ENCODE results near the gene SYNE1.

Gene SYNE1

DNA sequence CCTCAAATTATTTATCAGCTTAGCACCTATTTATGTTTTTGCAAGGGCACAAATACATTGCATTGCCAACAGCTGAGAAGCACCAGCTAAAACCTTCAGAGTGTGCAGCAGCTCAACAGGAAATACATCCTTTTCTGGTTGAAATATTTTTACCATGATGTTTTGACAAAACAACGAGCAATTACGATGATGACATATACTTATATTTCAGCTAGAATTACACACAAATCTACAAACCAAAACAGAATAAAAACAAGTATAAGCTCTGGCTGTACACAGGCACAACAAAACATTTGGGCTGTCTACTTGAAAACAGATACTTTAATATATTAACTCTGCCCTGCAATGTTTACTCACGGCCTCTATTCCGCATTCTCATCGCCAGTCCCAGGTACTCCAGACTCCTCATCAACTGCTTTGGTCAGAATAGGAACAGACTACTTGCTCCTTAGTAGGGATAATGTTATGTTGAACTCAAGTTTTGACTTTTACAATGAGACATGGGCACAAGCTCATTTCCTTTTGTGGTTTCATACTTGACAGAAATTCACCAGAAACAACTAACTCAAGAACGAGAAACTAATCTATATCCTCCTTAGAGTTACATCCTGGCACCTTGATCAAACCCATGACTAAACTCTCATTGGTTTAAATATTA, 452.1 kb downstream of the SYNE1 start:
- no peak for DNase-seq (ENCODE audit: low spot score)

DNA sequence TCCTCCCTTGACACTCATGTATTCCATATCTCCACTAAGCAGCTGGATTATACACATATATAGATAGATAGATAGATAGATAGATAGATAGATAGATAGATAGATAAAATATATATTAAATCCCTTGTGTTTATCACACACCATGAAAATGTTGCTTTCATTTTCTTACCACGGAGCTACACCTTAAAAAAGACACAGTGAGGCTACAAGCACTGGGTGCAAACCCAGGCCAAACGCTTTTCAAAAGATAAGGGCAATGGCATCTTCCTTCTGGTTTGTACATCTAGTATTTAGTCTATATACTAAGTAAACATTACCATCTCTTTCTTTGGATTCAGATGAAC, 452.6 kb downstream of the SYNE1 start:
- DNase-seq (ENCODE audit: low spot score) = no peak

DNA sequence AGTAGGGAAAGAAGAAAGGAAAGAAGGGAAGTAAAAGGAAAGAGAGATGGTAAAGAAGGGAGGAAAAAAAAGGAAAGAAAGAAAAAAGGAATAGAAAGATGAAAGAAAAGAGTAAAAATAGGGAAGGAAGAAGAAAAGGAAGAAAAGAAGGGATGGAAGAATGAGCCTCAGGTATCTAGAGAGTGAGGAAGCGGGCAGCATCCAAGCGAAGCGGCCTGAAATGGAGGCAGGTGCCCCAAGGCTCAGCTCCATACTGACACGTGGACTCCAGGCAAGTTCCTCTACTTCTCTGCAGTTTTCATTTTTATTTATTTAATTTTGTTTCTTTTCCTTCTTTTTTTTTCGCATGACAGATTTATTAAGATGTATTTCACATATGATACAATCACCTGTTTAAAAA, 456.6 kb downstream of the SYNE1 start:
- DNase-seq (ENCODE audit: low spot score) = no peak

DNA sequence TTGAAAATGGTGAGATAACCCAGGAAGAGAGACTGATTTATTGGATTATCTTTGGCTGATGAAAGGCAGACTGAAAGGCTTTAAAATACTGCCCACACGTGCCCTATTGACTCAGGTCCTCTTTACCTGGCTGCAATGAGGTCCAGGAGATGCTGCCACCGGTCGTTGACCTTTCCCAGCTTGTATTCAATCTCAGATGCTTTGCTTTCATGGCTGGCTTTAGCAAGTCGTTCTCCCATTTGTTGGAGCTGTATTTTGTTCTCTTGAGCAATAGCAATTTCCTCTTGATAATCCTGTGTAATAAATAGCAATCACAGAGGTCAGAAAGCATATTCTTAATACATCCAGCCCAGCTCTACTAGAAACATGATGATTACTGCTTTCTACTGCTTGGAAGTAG, 460.9 kb downstream of the SYNE1 start:
- DNase-seq (ENCODE audit: low spot score) = no peak

DNA sequence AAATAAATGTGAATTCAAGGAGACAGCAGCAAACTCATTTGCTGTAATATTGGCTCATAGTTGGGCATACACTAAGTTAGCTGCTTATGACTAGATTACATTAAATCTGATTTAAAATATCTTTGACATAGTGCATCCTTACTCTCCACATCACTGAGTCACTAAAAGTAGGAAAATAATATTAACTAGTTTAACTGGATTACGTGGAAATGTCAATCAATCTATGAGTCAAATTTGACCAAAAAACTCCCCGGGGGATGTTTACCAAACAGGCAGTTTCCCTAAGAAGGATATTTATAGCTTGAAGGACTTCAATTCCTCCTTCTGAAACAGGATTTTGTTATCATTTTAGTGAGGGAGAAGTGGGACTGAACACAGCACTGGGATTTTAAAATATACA, 463.2 kb downstream of the SYNE1 start:
- no peak for DNase-seq (ENCODE audit: low spot score)

DNA sequence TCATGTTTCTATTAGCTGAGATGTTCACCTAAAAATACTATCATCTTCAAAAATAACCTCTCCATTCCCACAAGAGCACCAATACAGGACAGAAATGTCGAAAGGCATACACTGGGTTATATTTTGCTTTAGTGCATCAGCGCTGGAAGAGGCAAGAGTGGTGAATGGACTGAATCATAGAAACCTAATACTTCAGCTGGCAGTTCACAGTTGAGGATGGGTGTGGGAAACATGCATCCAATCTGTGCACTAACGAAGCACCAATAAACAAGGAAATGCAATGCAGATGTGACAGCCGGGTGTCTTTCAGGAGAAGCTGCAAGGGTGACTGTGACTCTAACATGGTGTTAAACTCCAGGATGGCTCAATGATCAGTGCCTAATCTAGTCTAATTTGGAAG, 463.8 kb downstream of the SYNE1 start:
- DNase-seq (ENCODE audit: low spot score) = no peak

DNA sequence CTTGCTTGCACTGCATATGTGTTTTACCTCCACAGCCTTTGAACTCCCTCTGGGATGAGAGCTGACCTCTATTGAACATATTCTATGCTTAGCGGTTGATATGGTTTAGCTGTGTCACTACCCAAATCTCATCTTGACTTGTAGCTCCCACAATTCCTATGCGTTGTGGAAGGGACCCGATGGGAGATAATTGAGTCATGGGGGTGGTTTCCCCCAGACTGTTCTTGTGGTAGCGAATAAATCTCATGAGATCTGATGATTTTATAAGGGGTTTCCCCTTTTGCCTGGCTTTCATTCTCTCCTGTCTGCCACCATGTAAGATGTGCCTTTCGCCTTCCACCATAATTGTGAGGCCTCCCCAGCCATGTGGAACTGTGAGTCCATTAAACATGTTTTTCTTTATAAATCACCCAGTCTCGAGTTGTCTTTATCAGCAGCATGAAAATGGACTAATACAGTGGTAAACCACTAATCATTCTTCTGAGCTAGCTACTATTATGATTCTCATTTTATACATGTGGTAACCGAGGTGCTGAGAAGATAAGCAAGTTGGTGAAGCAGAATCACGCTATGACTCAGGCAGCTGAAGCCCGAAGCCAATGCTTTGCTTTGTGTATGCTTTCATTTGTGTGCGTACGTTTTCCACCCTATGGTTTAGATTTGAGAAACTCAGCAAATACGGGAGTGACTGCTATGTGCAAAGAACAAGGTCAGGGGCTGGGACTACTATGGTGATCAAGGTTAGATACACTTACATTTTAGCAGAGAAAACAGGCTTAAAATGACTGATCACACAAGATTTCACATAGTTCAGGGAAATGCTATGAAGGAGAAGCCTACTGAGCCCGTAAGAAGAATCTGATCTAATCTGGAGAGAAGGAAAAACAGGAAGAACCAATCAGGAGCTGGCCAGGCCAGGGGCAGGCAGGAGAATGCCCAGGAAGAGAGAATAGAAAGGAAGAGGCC, 466.2 kb downstream of the SYNE1 start:
- DNase-seq (ENCODE audit: low spot score) = no peak

DNA sequence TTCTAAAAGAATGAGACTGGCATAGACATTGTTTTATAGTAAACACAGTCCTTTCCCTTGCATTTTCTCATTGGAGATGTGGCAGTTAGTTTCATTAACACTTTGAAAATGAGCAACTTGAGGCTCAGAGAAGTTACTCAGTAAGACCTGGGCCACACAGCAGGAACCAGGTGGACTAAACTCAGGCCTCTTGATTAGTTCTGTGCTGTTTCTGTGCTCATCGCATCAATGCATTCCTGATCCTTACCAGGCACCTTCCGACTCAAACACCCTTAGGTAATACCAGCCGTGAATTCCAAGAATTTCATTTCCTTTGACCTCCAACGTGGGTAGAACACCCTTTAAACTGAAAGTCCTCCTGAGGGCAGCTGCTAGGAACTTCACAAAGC, 466.9 kb downstream of the SYNE1 start:
- no peak for DNase-seq (ENCODE audit: low spot score)

DNA sequence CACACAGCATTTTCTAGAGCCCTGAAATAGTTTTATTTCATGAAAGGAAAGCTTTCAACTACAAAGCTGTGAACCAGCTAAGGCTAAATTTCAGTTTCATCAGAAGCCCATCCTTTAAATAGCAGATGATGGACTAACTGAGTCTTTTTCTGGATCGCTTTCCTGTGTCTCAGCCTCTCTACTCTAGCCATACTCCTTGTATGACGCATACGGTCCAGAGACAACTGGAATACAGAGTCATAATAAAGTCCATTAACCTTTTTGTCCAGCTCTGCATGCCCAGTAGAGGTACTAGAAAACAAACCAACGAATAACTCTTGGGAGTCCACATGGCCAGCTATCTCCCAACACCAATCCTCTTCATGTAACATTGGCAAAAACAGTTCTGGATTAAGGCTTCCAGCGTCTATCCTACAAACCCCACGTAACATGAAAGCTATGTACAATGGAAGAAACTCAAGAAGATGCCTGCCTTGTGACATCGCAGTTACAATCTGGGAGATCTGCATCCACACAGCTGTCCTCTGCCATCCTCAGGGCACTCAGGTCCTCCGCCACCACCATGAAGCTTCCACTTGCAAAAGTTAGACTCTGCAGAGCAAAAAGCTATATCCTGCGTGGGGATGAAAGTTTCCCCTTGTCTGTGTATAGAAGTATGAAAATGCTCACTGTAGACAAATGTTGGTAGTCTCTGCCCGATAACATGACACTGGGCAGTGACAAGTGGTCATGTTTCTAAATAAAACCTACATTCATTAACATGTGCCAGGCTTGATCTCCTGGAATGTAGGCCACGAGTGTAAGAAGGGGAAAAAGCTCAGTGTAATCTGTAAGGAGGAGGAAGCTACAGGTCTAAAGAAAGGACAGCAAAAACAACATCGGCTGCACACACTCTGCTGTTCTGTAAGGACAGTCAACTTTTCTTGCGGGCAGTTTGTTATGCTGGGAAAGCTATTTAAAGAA, 469.2 kb downstream of the SYNE1 start:
- DNase-seq (ENCODE audit: low spot score) = no peak

DNA sequence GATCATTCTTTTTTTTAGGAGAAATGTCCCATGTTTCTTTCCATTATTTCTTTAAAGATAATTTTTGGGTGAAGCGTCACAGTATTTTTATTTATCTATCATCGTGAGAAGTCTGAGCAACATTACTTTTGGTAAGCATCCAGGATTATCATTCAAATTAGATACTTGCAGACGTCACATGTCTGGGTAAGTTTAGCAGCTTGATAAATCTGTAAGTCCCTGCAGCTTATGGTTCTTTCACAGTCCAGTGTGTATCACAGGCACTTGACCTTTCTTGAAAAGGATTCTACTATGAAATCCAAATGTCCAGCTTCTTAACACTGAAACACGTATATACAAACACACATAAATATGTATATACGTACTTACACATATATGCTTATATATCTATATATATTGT, 470.3 kb downstream of the SYNE1 start:
- no peak for DNase-seq (ENCODE audit: low spot score)

DNA sequence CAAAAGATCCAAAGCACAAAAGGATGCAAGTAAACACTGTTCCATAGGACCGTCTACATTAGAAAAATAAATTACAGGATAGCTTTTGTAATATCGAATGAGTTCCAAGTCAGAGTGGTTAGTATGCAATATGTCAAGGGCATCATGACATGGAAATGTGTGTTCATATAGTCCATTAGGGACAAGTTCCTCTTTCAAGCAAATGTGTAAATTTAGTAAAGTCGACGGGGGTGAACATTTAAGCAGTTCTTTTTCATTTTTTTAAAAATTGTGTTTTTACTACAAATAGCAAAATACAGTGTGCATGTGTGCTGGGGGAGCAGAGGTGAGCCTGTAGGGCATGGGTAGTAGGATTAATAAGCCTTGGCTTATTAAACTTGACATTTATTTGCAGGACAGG, 470.7 kb downstream of the SYNE1 start:
- DNase-seq (ENCODE audit: low spot score) = no peak

DNA sequence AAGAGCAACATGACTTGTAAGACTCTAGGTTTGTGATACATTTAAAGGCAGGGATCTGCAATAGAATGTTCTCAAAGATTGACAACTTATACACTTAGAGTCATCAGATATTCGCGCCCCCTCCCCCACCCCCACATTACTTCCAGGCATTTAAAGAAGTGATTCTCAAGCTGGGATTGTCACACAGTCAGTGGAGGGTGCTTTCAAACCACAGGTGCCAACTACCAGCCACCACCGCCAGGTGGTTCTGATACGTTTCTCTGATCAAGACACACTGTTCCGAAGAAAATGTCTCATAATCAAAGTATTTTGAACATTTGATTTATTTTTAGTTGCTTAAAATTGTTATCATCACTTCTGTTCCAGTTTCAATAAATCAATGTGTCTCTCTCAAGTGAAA, 472.2 kb downstream of the SYNE1 start:
- no peak for DNase-seq (ENCODE audit: low spot score)

DNA sequence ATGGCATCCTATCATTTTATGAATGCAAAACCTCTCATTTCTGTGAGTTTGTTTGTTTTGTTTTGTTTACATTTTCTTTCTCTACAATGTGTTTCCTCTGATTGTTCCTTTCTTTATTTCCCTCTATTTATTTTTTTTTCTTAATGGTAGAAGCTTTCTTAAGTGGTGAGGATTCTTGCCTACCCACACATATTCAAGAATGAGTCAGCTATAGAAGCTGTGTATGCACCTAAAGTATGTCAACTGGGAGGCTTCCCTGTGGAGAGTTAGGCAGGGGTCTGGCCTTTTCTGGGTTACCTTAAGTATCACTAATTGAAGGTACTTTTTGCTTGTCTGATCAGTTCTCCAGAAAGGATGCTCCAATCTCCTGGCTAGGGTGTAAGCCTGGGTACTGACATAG, 475.7 kb downstream of the SYNE1 start:
- no peak for DNase-seq (ENCODE audit: low spot score)

DNA sequence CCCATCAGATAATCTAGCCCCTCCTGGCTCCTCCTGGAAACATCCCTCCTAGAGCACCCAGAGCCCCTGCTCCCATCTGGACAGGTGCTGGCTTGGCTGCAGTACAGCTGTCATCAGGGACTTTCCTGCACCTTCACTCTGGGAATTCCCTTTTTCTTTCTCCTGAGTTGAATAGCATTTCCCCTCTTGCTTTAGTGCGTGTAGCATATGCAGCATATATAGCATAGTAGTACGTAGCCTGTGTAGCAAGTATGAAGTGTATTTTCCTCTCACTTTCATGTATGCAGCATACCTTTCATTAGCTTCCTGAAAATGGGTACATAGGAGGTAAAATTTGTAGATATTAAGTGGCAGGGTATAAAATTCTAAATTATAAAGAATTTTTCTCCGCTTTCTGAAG, 476.8 kb downstream of the SYNE1 start:
- no peak for DNase-seq (ENCODE audit: low spot score)

DNA sequence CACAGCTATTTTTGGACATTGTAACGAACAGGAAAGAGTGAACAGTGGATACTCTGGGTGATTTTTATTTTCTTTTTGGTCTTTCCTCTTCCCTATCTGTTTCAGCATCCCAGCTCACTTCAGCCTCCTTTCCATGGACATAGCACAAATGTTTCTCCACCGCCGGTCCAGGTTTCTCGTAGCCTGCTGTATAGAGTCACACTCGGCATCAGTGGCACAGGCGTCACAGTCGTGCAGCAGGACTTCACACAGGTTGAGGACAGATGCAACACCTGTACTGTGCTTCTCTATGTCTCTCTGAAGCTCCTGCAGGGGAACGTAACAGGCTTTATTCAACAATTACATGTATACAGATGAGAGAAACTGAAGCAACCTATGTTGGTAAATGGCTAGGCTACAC, 481.4 kb downstream of the SYNE1 start:
- no peak for DNase-seq (ENCODE audit: low spot score)

DNA sequence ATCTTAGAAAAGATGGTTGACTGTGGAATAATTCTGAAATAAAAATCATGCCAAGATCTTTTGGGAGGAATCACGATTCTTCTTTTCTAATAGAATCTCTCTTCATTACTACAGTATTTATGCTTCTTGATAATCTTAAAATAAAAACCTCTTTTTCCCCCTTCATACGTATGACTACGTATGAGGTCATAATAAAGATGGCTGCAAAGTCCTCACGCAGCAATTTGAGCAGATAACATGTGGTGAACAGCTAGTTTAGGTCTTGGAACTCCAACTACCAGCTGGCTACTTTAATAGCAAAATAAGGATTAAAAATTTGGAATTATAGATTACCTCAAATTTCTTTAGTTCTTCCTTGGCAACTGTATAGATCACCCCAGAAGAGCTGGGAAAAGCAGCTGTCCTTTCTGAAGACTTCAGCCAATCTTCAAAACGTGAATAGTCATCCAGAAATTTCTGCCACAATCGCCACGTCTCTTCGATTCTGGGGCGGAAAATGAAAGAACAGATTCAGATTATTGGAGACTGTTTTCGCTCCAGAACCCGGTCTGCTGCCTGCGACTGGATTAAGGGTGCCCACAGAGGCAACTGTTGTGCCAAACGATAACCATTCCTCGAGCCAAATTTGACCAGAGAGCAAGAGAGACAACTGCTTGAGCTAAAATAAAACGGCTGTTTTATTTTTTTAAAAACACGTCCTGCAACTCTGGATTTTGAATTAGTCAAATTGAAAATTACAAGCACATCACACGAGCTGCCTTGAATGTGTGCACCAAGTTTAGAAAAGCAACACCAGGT, 482.4 kb downstream of the SYNE1 start:
- no peak for DNase-seq (ENCODE audit: low spot score)

DNA sequence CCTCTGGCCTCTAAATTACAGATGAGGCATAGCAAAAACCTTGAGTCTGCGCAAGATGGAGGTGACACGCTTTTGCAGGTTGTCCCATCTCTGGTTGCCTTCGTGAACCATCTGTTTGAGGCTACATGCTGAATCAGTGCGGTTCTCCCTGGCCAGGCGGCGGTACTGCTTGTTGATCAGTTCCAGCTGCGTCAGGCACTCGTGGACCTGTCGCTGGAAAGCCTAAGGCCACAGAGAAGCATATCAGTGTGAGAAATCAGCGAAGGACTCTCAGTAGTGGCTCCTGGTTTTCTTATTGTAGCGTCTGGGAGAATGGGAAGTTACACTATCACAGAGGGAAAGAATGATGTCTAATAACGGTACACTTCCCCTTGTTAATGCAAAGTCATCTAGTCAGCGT, 485.2 kb downstream of the SYNE1 start:
- DNase-seq (ENCODE audit: low spot score) = peak; percentile 78

DNA sequence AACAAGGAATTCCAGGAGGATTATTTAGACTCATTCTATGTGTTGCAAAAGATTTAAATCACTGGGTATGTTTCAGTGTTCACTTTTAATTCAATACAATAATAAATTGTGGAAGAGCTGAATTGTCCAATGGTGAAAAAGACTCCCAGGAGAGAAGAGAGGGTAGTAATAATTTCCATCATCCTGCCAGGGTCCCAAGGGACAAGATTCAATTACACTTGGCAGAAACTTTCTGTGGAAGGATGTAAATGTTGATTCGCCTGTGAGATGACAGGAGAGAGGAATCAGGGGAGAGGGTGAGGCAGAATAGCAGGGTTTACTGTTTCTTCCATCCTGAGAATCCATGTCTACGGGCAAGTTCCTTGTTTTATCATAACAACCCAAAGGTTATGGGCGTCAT, 487.0 kb downstream of the SYNE1 start:
- DNase-seq (ENCODE audit: low spot score) = no peak

DNA sequence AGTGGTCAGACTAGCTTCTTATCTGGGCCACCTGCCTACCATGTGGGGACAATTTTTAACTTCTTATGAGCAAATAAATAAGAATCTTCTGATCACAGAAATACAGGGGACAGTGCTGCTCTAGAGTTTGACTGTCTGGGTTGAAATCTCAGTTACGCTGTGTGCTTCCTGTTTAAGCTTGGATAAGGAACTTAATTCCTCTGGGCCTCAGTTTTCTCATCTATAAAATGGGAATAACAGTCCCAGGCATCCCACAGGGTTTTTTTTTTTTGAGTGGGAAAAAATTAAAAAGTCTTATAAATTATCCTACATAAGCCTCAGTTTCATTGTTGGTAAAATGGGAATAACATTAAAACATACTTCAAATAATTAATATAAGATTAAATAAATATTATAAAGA, 488.8 kb downstream of the SYNE1 start:
- no peak for DNase-seq (ENCODE audit: low spot score)

DNA sequence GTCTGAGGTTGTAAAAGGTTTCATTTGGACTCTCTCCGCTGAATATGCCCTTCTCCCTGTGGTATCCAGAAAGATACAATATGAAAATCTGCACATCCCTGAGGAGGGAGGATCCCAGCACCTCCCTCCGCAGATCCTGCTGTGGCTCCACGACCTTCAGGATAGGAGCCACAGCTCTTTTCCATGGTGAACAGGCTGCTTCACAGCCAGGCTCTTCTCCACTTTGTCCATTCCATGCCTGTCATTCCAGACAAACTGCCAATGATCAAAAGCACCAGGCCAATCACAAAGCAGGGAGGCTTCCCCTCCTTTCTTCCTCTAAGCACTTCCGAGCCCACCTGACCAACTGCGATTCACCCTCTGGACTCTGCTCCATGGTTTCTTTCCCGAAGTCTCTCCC, 489.9 kb downstream of the SYNE1 start:
- DNase-seq (ENCODE audit: low spot score) = no peak

DNA sequence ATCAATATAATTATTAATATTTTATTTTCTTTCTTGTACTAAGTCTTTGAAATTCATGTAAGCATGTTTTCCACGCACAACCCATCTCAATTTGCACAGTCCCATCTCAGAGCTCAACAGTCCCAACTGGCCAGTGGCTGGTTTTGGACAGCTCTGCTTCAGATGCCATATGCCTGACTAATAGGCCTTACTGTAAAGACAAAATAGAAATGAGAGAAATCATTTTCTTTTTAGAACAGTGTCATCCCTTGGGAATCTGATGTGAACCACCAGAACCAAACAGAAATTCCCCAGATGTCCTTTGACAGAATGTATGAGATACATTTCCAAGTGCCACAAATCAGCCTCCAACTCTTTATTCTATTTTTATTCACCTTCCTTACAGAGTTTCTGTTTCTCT, 490.8 kb downstream of the SYNE1 start:
- no peak for DNase-seq (ENCODE audit: low spot score)

Data from SK-N-DZ (cell line).